Mesothelial cell of epicardium (in vitro differentiated cells): ENCODE data around the gene DNAJC5G. TPM values are rescaled to one million over a fixed set of nuclear protein-coding genes. Genes with fewer than 3 reads are reported as not detected.
"Not testable (repeated sequence)": the region's sequence is repeated elsewhere in the genome, so short reads cannot be mapped to it uniquely, and the experiment has no call there.

Experiments used
- DNase-seq, 2 experiments: peaks; one replicate each; pipeline ENCODE4 v3.0.0; 2021; ENCODE audit warnings: low spot score in 2 of 2; ENCODE audit not compliant: unreplicated experiment in 2 of 2
- H3K27ac Mint-ChIP-seq: 2 replicates; pipeline ENCODE4 v1.8.0; 2021; ENCODE audit warnings: mixed read lengths
- H3K27me3 Mint-ChIP-seq: 2 replicates; pipeline ENCODE4 v1.8.0; 2021; ENCODE audit warnings: low read depth, mixed read lengths
- H3K36me3 Mint-ChIP-seq: 2 replicates; pipeline ENCODE4 v1.8.0; 2021; ENCODE audit warnings: mixed read lengths
- H3K4me1 Mint-ChIP-seq: 2 replicates; pipeline ENCODE4 v1.8.0; 2021; ENCODE audit warnings: mixed read lengths
- H3K4me3 Mint-ChIP-seq: 2 replicates; pipeline ENCODE4 v1.8.0; 2021; ENCODE audit warnings: mild to moderate bottlenecking, moderate library complexity, mixed read lengths
- H3K9me3 Mint-ChIP-seq: 2 replicates; pipeline ENCODE4 v1.8.0; 2021; ENCODE audit warnings: mixed read lengths
- CTCF ChIP-seq: fragments of 200-600 bp; sonication (generic); IDR thresholded peaks from one replicate; pipeline ENCODE4 v1.5.0; 2021; ENCODE audit warnings: antibody characterized with exemption; ENCODE audit not compliant: unreplicated experiment
- total RNA-seq: library from RNA; stranded (reverse); gene quantifications from 3 replicates; pipeline ENCODE4 v1.2.1, GENCODE V29; 2021

Gene DNAJC5G
- total RNA-seq, 1 donor from 2014 or later, result 0.18 TPM

- H3K27ac Mint-ChIP-seq, result no peak overlapping the region
- H3K4me3 Mint-ChIP-seq, result no peak overlapping the region
- peaks cover 21% of the 10 kb centered on the region for H3K27me3 Mint-ChIP-seq
- H3K36me3 Mint-ChIP-seq, result no peaks in the 10 kb centered on the region
- no peaks in the 10 kb centered on the region for H3K9me3 Mint-ChIP-seq
- no peak for TF ChIP-seq CTCF
- peaks cover 17% of the 10 kb centered on the region for H3K4me1 Mint-ChIP-seq
- DNase-seq, result no peak
These were observed 22.0 kb downstream of the DNAJC5G start for GRCh38 chr2:27297195-27297594.

GRCh38 chr2:27298391-27299080 is 23.3 kb downstream of the DNAJC5G start:
- Mint-ChIP-seq H3K27me3 (peaks cover 21% of the 10 kb centered on the region), H3K36me3 (no peaks in the 10 kb centered on the region), H3K4me1 (peaks cover 6% of the 10 kb centered on the region), H3K9me3 (no peaks in the 10 kb centered on the region), H3K27ac (no peak overlapping the region), H3K4me3 (no peak overlapping the region)
- no peak for TF ChIP-seq CTCF
- DNase-seq, result no peak

GRCh38 chr2:27300606-27301005 is 25.4 kb downstream of the DNAJC5G start:
- not testable (repeated sequence) for H3K9me3 Mint-ChIP-seq, H3K4me3 Mint-ChIP-seq, H3K27ac Mint-ChIP-seq, H3K4me1 Mint-ChIP-seq, DNase-seq, H3K36me3 Mint-ChIP-seq
- peaks cover 35% of the 10 kb centered on the region for H3K27me3 Mint-ChIP-seq

GRCh38 chr2:27303093-27304025 is 28.1 kb downstream of the DNAJC5G start:
- H3K4me1 Mint-ChIP-seq, result no peaks in the 10 kb centered on the region

GRCh38 chr2:27304488-27305240 is 29.4 kb downstream of the DNAJC5G start:
- H3K27ac Mint-ChIP-seq, result no peak overlapping the region
- DNase-seq, result no peak
- peaks cover 47% of the 10 kb centered on the region for H3K27me3 Mint-ChIP-seq
- peaks cover 7% of the 10 kb centered on the region for H3K36me3 Mint-ChIP-seq
- H3K4me3 Mint-ChIP-seq, result no peak overlapping the region
- H3K9me3 Mint-ChIP-seq, result no peaks in the 10 kb centered on the region
- TF ChIP-seq CTCF, result no peak
- no peaks in the 10 kb centered on the region for H3K4me1 Mint-ChIP-seq

More at GRCh38 chr2:27303093-27304025, 28.1 kb downstream of the DNAJC5G start:
- H3K27ac Mint-ChIP-seq, result no peak overlapping the region
- no peaks in the 10 kb centered on the region for H3K36me3 Mint-ChIP-seq
- no peak for DNase-seq
- H3K9me3 Mint-ChIP-seq, result no peaks in the 10 kb centered on the region
- peaks cover 47% of the 10 kb centered on the region for H3K27me3 Mint-ChIP-seq
- peak; percentile 88 for TF ChIP-seq CTCF
- H3K4me3 Mint-ChIP-seq, result peak overlapping the region; percentile 31
